AG09319 (cell line): ENCODE results near the gene SORL1.

ENCODE experiments used
- DNase-seq: peaks from one replicate; pipeline ENCODE4 v3.0.0-alpha.2; 2010; ENCODE audit warnings: low read depth; ENCODE audit errors: extremely low read depth
- CTCF ChIP-seq: IDR thresholded peaks from 2 replicates; pipeline ENCODE4 v1.5.1; 2011; ENCODE audit warnings: low read depth, mild to moderate bottlenecking, inconsistent platforms, low read length, moderate library complexity

The SORL1 gene

DNA sequence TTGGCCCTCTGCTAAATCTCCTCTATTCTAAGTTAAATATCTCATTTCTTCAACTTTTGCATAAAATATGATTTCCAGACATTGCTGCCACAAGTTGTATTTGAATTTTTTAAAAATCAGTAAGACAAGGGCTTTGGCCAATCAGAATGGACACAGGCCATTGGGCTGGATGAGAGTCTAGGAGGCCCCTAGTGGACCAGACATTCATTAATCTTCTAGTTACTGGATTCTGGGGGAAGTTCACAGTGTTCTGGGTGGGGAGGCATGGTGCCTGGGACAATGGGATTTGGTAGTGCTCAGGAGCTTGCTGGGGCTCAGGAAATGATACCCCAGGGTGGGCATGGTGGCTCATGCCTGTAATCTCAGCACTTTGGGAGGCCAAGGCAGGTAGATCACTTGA lies 12.4 kb upstream of the SORL1 start:
- no peak for TF ChIP-seq CTCF
- DNase-seq, result no peak

GRCh38 chr11:121441521-121441920 lies 10.6 kb upstream of the SORL1 start:
- DNase-seq, result no peak
- TF ChIP-seq CTCF, result no peak

GRCh38 chr11:121443688-121444275 lies 8.3 kb upstream of the SORL1 start:
- TF ChIP-seq CTCF, result no peak
- DNase-seq, result no peak

- no peak for DNase-seq
Measured at GRCh38 chr11:121444526-121444925, 7.6 kb upstream of the SORL1 start.

GRCh38 chr11:121445071-121445768 lies 6.9 kb upstream of the SORL1 start:
- TF ChIP-seq CTCF, result no peak
- no peak for DNase-seq

More at GRCh38 chr11:121444526-121444925, 7.6 kb upstream of the SORL1 start:
- no peak for TF ChIP-seq CTCF

GRCh38 chr11:121446752-121447156 lies 5.4 kb upstream of the SORL1 start:
- no peak for DNase-seq
- TF ChIP-seq CTCF, result peak; percentile 11

- no peak for DNase-seq
- no peak for TF ChIP-seq CTCF
Measured at GRCh38 chr11:121448011-121448410, 4.1 kb upstream of the SORL1 start.
